ENCODE data around the gene ERN2.

ERN2 gene

GRCh38 chr16:23716484-23716883 is 3.5 kb upstream of the ERN2 start:
- DNase-seq = no peak

- no peak for DNase-seq
Observed at GRCh38 chr16:23711785-23712184, 1.2 kb downstream of the ERN2 start.

- DNase-seq = no peak
Observed at GRCh38 chr16:23710504-23710903, 2.5 kb downstream of the ERN2 start.

GRCh38 chr16:23710008-23710407 is 3.0 kb downstream of the ERN2 start:
- DNase-seq = no peak

- DNase-seq = no peak
Observed at GRCh38 chr16:23709536-23709935, 3.5 kb downstream of the ERN2 start.

- no peak for DNase-seq
Observed at GRCh38 chr16:23706439-23706838, 6.6 kb downstream of the ERN2 start.

- no peak for DNase-seq
Observed at GRCh38 chr16:23705517-23705902, 7.5 kb downstream of the ERN2 start.

GRCh38 chr16:23704772-23705516 is 8.1 kb downstream of the ERN2 start:
- DNase-seq = no peak

GRCh38 chr16:23702951-23703350 is 10.1 kb downstream of the ERN2 start:
- DNase-seq = no peak

GRCh38 chr16:23701045-23701444 is 12.0 kb downstream of the ERN2 start:
- DNase-seq = no peak

- DNase-seq = no peak
Observed at GRCh38 chr16:23700509-23700908, 12.5 kb downstream of the ERN2 start.

- no peak for DNase-seq
Observed at GRCh38 chr16:23700093-23700492, 12.9 kb downstream of the ERN2 start.

GRCh38 chr16:23699100-23699499 is 13.9 kb downstream of the ERN2 start:
- DNase-seq = no peak

- no peak for DNase-seq
Observed at GRCh38 chr16:23695756-23696155, 17.3 kb downstream of the ERN2 start.

- no peak for DNase-seq
Observed at GRCh38 chr16:23694644-23695373, 18.2 kb downstream of the ERN2 start.

GRCh38 chr16:23694265-23694643 is 18.8 kb downstream of the ERN2 start:
- no peak for DNase-seq

- no peak for DNase-seq
Observed at GRCh38 chr16:23692190-23692837, 20.7 kb downstream of the ERN2 start.

GRCh38 chr16:23691483-23692189 is 21.4 kb downstream of the ERN2 start:
- DNase-seq = no peak

- no peak for DNase-seq
Observed at GRCh38 chr16:23690771-23691482, 22.1 kb downstream of the ERN2 start.

GRCh38 chr16:23689442-23690187 is 23.4 kb downstream of the ERN2 start:
- DNase-seq = no peak

- no peak for DNase-seq
Observed at GRCh38 chr16:23687034-23687808, 25.8 kb downstream of the ERN2 start.
